Ovary (tissue), 3 donors: ENCODE measurements around the gene TCERG1L.

Experiments used
- POLR2A ChIP-seq: fragments of 450-650 bp; IDR thresholded peaks from one replicate; pipeline ENCODE4 v1.6.1; 2017; ENCODE audit warnings: antibody characterized with exemption, mild to moderate bottlenecking, moderate library complexity
- TF ChIP-seq, protein P1 (sequence below), 3 donors: fragments of 450-650 bp in 2 of 3; fragments of 200-600 bp in 1 of 3; IDR thresholded peaks; one replicate each; pipeline versions ENCODE4 v1.5.1 to v1.8.0; 2016 to 2022; ENCODE audit warnings: antibody characterized with exemption in 3 of 3, mild to moderate bottlenecking in 1 of 3
- donor health status: DM: no; HTN: no; CAD: no.

DNA sequence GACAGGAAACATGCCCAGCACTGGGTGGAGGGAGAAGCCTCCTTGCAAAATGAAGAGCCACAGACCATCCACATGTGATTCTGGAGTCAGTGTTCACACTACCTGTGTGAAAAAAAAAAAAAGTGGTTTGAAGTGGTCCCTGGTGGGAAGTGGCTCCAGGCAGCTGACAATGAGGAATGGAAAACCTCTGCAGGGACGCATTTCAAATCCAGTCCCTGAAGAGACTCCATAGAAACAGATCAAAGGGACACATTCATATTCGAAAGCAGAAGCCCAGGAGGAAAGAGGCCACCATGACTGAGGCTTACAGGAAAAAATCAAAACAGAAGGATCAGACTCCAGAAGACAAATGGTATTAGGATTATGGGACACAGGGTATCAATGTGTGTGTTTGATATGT lies 11.5 kb upstream of the TCERG1L start:
- TF ChIP-seq, protein P1, sequence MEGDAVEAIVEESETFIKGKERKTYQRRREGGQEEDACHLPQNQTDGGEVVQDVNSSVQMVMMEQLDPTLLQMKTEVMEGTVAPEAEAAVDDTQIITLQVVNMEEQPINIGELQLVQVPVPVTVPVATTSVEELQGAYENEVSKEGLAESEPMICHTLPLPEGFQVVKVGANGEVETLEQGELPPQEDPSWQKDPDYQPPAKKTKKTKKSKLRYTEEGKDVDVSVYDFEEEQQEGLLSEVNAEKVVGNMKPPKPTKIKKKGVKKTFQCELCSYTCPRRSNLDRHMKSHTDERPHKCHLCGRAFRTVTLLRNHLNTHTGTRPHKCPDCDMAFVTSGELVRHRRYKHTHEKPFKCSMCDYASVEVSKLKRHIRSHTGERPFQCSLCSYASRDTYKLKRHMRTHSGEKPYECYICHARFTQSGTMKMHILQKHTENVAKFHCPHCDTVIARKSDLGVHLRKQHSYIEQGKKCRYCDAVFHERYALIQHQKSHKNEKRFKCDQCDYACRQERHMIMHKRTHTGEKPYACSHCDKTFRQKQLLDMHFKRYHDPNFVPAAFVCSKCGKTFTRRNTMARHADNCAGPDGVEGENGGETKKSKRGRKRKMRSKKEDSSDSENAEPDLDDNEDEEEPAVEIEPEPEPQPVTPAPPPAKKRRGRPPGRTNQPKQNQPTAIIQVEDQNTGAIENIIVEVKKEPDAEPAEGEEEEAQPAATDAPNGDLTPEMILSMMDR (IDR thresholded peaks at IDR 0.05), result no peak
- TF ChIP-seq POLR2A, result no peak
